SW 1271 (cell line): ENCODE results near the gene NLRP1.
A peak's percentile ranks its signal among the peaks of the same experiment; 100 is the strongest.
"Not testable (repeated sequence)": the region's sequence is repeated elsewhere in the genome, so short reads cannot be mapped to it uniquely, and the experiment has no call there.

Experiments
- DNase-seq, 2 experiments: peaks; one replicate each; lab custom pipeline; 2025; lab: John Stamatoyannopoulos, UW

Gene NLRP1

DNA sequence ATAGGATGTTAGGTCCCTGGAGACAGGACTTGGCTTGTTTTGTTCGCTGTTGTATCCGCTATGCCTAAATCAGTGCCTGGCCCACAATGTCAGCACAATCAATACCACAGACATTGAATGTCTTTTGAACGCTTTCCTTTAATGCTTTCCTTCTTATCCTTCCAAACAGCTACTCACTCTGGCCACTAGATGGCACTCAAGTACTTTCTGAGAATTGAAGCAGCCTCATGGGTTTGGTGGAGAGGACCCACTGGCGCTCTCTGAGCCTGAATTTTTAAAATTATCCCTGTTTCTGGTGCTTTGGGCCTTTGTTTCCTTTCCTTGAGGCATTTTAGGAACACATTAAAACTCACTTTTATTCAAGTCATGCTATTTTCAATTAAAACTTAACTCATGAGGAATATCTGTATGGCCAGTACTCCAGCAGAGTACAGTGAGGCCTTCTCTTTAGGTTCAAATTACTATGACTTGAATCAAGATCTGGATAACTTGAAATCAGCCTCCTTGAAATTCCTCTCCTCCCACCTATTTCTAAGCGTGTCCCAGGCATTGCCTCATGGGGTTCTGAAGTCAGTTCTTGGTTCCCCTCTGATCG, 3.2 kb upstream of the NLRP1 start:
- peak; percentile 36 to 65 for DNase-seq

DNA sequence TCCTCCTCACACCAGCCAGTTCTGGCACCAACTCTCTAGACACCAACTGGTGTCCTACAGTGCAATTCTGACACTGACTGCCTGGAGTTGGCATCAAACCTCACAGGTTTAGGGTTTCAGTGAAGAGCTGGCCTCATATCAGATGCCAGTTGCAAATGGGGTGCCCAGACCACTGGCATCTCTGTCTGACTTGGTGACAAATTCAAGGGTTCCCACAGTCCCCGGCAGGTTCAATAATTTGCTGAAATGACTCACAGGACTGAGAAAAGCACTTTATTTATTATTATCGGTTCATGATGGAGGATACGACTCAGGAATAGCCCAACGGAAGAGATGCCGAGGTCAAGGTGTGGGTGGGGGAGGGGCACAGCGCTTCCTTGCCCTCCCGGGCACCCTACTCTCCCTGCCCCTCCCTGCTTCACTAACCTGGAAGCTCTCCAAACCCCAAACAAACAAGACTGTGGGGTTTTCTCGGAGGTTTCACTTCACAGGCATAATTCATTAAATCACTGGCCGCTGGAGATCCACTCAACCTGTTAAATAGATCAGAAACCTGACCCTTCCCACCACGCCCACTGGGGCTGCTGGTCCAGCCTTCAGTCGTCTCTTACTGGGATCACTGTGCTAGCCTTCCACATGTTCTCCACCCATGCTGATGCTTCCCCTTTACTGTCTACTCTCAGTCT, 1.7 kb upstream of the NLRP1 start:
- no peak for DNase-seq

DNA sequence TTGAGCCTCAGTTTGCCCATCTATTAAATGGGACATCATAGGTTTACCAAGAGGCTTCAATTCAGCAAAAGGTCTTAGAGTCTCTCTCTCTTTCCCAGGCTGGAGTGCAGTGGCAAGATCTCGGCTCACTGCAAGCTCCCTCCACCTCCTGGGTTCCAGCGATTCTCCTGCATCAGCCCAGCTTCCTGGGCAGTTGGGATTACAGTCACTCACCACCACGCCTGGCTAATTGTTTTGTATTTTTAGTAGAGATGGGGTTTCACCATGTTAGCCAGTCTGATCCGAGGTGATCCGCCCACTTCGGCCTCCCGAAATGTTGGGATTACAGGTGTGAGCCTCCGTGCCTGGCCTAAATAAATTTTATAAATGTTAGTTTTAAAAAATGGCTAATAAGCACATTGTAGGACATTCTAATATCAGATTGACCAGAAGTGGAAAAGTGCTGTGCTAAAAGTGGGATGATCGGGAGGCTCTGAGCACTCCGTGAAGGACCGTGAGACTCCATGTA, 1.0 kb upstream of the NLRP1 start:
- no peak for DNase-seq

DNA sequence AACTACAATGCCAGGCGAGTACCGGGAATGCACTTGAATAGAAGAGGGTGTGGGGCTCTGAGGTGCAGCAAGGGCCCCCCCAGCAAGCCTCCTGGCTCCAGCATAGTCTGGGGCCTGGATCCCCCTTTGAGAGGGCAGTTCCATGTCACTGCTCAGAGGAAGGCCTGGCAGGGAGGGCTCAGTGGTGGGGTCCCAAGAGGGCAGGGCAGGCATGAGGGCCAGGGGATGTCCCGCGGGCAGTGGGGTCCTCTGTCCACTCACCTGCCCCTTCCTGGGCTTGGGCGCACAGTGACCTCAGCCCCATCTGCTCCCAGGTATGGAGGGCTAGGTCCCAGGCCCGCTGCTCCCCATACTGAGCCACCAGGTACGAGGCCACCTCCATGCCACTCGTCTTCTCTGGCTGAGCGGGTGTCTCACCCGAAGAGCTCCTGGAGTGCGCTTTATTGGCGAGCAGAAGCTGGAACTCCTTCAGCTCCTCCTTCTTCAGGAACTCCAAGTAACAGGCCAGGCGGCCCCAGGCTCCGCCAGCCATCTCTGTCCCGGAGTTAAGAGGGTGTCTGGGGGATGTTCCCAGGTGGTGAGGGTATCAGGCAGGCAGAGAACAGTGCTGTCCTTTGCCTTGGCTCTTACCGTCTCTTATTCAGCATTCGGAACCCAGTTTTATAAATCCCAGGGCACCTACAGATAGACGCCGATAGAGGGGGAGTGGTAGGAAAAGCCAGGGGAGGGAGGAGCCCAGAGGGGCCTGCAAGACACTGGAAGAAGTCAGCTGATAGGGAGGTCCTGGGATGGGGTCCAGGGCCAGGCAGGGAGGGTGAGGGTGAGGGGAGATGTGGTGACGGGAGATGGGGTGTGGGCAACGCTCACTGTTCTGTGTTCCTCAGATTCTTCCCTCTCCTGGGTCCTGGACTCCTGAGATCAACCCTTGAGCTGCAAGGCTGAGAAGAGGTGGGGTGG, 605 bp downstream of the NLRP1 start:
- DNase-seq, result peak in 1 of 2 experiments; percentile 23

DNA sequence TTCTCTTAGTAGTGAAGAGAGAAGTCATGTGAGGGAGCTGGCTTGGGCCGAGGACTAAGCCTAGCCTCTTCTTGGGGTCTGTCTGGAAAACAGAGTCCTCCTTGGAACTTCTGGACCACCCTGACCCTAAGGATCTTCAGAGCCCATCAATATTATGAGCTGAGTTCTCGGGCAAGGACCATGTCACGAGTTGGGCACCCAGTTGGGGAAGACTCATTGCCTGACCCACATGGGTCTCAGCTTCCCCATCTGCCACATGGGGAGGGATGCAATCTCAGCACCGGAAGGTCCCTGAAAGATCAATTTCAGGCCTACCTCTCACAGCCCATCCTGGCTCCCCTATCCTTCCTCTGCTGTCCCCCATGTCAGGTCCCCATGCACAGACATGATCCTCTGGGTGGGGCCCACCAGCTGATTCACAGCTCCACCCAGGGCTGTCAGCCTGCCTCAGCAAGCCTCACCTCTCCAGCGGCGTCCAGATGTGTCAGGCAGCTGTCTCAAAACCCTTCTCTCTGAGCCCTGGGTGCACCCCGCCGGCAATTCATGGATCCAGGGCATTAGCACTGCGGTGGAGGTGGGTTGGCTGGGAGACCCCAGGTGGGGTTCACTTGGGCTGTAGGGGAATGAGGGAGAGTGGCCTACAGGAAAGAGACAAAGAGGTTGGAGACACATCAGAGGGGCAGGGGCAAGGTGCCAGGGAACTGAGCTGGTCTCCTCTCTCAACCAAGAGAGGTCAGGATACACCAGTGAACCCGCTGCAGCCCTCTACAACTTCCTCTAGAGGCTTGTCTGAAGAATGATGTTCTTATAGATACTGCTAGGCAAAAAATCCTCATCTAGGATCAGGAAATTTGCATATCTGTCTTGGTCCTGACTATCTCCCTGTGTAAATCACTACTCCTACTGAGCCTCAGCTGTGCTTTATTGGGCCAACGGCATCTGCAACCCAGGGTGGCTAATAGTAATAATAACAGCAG, 1.8 kb downstream of the NLRP1 start:
- DNase-seq, result no peak

DNA sequence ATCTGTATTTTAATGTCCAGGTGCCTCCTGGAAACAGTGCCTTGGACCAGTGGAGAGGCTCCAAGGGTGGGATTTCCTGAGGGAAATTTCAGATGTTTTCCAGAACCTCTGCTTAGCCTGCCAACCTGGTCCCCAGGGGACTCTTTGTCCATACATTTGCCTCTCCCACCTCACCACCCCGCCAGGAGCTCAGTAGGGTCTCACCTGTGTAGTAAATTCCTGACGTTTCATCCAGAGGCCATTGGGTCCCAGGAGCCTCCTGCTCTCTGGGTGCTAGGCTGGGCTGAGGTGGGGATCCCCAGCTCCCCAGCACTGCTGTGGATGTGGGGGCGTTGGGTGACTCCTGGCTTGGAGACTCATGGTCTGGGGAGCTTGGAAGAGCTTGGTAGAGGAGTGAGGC, 2.7 kb downstream of the NLRP1 start:
- DNase-seq, result no peak

DNA sequence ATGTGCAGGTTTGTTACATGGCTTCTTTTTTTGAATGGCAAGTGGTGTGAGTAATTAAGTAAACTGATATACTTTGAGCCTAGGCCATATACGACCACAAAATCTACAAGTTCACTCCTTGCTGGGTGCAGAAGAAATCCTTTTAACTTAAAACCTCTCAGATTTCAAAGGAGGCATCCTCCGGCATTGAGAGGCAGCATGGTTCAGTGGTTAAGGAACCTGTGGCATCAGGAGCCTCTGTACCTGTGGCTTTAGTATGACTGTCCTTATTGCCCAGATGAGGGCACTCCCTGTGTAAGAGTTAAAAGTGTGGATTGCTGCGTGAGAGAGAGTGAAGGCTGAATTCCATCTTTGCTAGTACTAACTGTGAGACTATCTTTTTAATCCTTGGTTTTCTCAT, 3.3 kb downstream of the NLRP1 start:
- no peak for DNase-seq

DNA sequence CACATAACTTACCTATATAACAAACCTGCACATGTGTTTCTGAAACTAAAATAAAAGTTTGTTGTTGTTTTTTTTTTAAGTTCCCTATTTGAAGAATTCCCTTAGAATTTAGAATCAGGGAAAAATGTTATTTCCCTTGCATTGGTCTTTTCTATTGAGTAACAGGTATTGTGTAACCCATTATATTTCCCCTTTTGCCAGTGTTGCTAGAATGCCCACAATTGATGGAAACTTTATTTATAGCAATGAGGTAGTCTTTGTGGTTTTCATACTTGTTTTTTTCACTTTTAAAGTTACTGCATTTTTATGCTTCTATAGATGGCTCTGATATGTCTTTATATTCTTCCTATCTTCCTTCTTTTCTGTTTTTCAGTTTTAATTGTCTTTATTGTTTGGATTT, 3.9 kb downstream of the NLRP1 start:
- DNase-seq, result no peak

DNA sequence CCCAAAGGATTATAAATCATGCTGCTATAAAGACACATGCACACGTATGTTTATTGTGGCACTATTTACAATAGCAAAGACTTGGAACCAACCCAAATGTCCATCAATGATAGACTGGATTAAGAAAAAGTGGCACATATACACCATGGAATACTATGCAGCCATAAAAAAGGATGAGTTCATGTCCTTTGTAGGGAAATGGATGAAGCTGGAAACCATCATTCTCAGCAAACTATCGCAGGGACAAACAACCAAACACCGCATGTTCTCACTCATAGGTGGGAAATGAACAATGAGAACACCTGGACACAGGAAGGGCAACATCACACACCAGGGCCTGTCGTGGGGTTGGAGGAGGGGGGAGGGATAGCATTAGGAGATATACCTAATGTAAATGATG, 5.5 kb downstream of the NLRP1 start:
- not testable (repeated sequence) for DNase-seq

DNA sequence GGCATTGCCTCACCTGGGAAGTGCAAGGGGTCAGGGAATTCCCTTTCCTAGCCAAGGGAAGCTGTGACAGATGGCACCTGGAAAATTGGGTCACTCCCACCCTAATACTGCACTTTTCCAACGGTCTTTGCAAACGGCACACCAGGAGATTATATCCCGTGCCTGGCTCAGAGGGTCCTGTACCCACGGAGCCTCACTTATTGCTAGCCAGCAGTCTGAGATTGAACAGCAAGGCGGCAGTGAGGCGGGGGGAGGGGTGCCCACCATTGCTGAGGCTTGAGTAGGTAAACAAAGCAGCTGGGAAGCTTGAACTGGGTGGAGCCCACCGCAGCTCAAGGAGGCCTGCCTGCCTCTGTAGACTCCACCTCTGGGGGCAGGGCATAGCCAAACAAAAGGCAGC, 11.3 kb downstream of the NLRP1 start:
- not testable (repeated sequence) for DNase-seq

DNA sequence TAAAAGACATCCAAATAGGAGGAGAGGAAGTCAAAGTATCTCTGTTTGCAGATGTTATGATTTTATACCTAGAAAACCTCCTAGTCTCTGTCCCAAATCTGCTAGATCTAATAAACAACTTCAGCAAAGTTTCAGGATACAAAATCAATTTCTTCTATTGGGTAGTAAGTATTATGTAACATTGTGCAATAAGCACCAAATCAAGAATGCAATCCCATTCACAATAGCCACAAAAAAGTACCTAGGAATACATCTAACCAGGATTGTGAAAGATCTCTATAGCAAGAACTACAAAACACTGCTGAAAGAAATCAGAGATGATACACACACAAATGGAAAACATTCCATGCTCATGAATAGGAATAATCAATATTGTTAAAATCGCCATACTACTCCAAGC, 13.0 kb downstream of the NLRP1 start:
- DNase-seq, result no peak

DNA sequence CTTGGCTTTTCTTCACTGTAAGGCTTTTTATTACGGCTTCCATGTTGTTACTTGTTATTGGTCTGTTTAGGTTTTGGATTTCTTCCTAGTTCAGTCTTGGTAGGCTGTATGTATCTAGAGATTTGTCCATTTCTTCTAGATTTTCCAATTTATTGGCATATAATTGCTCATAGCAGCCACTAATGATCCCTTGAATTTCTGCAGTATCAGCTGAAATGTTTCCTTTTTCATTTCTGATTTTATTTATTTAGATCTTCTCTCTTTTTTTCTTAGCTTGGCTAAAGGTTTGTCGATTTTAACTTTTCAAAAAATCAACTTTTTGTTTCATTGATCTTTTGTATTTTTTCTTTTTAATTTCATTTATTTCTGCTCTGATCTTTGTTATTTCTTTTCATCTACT, 18.5 kb downstream of the NLRP1 start:
- DNase-seq, result no peak

DNA sequence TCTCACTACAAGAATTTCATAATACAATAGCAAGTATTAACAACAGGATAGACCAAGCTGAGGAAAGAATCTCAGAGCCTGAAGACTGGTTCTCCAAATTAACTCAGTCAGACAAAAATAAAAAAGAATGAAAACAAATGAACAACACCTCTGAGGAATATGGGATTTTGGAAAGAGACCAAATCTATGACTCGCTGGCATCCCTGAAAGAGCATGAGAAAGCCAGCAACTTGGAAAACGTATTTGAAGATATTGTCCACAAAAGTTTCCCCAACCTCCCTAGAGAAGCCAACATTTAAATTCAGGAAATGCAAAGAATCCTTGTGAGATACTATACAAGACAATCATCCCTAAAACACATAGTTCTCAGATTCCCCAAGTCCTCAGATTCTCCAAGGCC, 20.9 kb downstream of the NLRP1 start:
- no peak for DNase-seq

DNA sequence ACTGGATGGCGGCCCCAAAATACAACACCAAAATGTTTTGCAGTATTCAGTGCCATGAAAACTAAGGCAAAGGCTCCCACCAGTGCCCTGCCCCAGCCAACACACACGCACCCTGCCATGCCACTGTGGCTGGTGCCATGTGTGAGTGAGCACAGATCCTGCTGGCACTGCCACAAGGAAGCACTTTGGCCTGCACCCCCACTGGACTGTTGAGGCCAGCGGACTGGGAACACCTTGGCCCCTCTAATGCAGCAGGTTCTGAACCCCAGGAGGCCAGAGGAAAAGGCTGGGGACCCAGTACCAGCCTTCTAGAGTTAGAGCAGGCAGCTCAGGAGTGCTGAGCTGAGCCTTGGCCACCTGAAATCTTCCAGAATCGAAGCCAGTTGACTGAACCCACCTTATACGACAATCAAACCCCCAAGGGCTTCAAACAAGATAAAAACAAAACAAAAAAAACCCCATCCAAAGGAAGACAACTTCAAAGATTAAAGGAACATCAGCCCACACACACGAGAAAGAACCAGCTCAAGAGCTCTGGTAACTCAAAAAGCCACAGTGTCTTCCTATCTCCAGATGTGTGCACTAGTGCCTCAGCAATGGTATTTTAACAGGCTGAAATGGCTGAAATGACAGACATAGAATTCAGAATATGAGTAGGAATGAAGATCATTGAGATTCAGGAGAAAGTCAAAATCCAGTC, 21.5 kb downstream of the NLRP1 start:
- DNase-seq, result no peak

DNA sequence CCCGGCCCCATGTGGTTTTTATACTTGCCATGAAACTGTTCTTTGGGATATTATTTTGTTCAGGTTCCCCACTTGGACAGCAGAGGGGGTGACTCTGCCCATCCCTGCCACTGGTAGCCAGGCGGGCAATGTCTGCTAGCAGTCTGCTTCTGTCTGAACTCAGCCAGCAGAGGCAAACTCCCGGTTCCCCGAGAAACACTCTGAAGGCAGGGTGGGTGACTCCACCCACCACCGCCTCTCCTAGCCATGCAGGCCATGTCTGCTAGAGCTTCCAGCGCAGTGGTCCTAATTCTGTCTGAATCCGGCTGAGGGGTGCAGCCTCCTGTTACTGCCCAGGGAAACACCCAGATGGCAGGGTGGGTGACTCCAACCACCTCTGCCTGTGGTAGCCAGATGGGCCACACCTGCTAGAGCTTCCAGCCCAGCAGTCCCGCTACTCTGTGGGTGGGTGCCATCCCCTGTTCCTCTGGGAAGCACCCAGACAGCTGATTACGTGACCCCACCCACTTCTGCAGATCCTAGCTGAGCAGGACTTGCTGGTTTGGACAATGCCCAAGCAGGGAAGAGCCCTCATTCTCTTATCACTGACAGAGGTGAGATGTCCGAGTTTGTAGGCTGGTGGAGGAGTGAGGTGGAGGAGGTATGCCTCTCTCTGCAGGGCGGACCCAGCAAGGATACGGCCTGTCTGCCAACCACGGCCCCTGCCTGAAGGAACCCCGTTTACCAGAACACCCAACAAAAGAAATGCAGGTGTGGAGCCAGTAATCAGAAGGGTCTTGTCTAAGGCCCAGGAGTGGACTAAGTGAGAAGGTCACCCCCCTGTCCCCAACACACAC, 22.4 kb downstream of the NLRP1 start:
- no peak for DNase-seq

DNA sequence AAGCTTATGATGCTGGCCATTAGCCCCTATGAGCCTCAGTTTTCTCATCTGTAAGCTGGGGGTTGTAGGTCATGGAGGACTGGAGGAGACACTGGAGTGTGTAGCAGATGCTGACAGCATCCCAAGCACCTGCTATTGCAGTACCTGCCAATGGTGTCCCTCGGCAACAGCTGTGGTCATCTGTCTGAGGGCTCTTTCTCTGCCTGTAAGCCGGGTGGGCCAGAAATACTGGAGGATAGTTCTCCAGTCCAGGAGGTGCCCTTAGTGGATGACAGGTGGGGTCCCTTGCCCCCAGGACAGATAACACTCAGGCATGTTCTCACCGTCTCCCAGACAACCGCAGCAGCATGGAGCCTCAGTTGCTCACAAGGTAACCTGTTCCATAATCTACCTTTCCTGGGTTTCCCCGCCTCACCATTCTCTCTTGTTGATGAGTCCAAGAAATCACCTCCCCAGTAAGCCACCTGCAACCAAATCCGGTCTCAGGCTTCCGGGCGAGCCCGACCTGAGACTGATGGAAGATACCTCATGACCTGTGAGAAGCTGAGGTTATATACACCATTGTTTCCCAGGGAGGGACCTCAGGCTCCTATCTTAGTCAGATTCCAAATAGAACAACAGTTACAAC, 23.8 kb downstream of the NLRP1 start:
- DNase-seq, result no peak

DNA sequence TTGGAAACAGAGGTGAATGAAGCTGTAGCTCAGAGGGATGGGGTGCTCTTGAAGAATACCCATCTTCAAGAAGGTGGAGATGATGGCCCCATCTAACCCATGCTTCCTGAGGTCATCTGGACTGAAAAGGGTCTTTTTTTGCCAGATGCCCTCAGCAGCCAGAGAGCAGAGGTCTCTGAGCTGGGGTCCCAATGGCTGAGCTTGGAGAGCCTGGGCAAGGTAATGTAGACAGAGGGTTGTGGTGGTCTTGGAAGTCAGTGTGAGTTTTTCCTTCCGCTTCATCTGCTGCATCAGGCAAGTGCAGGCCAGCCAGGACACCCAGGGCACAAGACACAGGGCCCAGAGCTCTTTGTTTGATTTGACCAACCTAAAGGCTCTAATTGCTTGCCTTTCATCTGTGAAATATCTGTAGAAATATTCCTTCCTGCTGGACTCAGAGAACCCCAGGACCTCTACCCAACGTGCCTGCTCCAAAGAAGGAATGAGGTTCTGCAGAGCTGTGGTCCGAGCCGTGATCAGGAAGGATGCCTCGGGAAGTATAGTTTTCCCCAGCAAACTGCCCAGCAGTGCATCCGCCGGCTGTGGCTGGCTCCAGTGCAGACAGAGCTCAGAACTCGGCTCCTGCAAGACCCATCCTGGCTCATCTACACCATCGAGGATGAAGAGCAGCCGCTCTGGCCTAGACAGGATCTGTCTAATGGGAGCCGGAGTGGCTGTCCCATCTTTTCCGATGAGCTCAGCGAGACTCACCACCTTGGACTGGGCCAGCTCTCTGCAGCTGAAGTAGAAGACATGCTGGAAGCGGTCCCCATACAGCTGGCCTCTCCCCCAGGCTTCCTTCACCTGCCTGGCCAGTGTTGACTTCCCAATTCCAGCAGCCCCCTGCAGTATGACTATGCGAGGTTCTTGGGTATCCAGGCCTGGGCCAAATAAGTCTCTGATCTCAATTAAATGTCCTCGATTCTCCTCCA, 25.2 kb downstream of the NLRP1 start:
- DNase-seq, result no peak

DNA sequence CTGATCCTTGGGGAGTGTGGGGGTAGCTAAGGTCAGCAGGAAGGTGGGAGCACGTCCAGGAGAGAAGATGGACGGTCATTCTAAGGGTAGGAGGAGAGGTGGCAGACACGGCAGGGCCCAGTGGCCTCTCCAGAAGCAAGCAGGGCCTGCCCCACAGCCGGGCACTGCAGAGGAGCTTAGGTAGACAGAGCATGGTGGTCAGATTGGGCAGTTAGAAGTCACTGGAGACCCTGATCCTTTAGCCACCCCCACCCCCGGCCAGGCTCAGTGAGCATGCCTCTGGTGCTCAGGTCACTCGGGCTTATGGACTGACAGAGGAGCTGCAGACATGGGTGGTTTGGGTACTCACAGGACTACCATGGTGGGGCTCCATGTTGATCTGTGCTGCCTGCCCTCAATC, 26.3 kb downstream of the NLRP1 start:
- no peak for DNase-seq
